Fibroblast of peridontal ligament (primary cell): ENCODE data around the gene MKX.
A peak's percentile ranks its signal among the peaks of the same experiment; 100 is the strongest.
"Not testable (repeated sequence)": the region's sequence is repeated elsewhere in the genome, so short reads cannot be mapped to it uniquely, and the experiment has no call there.

Experiments used
- DNase-seq: peaks from one replicate; pipeline ENCODE4 v3.0.0-alpha.2; 2010; ENCODE audit errors: extremely low read depth

Gene MKX

GRCh38 chr10:27692663-27693062 is 53.0 kb downstream of the MKX start:
- DNase-seq: no peak

GRCh38 chr10:27688991-27689390 is 56.6 kb downstream of the MKX start:
- no peak for DNase-seq

GRCh38 chr10:27688276-27688675 is 57.3 kb downstream of the MKX start:
- no peak for DNase-seq

- no peak for DNase-seq
These were observed 57.9 kb downstream of the MKX start for GRCh38 chr10:27687743-27688142.

- no peak for DNase-seq
These were observed 58.3 kb downstream of the MKX start for GRCh38 chr10:27687326-27687725.

GRCh38 chr10:27685681-27686080 is 59.9 kb downstream of the MKX start:
- peak; percentile 64 for DNase-seq

- no peak for DNase-seq
These were observed 62.4 kb downstream of the MKX start for GRCh38 chr10:27683226-27683625.

GRCh38 chr10:27681795-27682194 is 63.8 kb downstream of the MKX start:
- not testable (repeated sequence) for DNase-seq

- peak; percentile 50 for DNase-seq
These were observed 64.7 kb downstream of the MKX start for GRCh38 chr10:27680691-27681605.

- peak; percentile 91 for DNase-seq
These were observed 65.5 kb downstream of the MKX start for GRCh38 chr10:27680006-27680557.

GRCh38 chr10:27679369-27679912 is 66.2 kb downstream of the MKX start:
- no peak for DNase-seq

- peak; percentile 77 for DNase-seq
These were observed 67.5 kb downstream of the MKX start for GRCh38 chr10:27678166-27678565.

- DNase-seq: no peak
These were observed 72.6 kb downstream of the MKX start for GRCh38 chr10:27673065-27673464.

GRCh38 chr10:27671821-27672220 is 73.8 kb downstream of the MKX start:
- no peak for DNase-seq

- no peak for DNase-seq
These were observed 81.2 kb downstream of the MKX start for GRCh38 chr10:27664461-27664860.

GRCh38 chr10:27663621-27664020 is 82.0 kb downstream of the MKX start:
- peak; percentile 64 for DNase-seq

- peak; percentile 70 for DNase-seq
These were observed 83.9 kb downstream of the MKX start for GRCh38 chr10:27661514-27662286.

GRCh38 chr10:27660711-27661110 is 84.9 kb downstream of the MKX start:
- DNase-seq: no peak

GRCh38 chr10:27660268-27660667 is 85.4 kb downstream of the MKX start:
- DNase-seq: no peak

- no peak for DNase-seq
These were observed 85.8 kb downstream of the MKX start for GRCh38 chr10:27659786-27660185.

GRCh38 chr10:27658788-27659187 is 86.8 kb downstream of the MKX start:
- DNase-seq: peak; percentile 76

- DNase-seq: no peak
These were observed 90.3 kb downstream of the MKX start for GRCh38 chr10:27655296-27655695.
